ENCODE results near the gene F2RL3. TPM values are rescaled to one million over a fixed set of nuclear protein-coding genes. Genes with fewer than 3 reads are reported as not detected.
"Not testable (repeated sequence)": the region's sequence is repeated elsewhere in the genome, so short reads cannot be mapped to it uniquely, and the experiment has no call there.

Gene F2RL3
- total RNA-seq, 1 experiment from 2014 or later = 0.47 TPM

DNA sequence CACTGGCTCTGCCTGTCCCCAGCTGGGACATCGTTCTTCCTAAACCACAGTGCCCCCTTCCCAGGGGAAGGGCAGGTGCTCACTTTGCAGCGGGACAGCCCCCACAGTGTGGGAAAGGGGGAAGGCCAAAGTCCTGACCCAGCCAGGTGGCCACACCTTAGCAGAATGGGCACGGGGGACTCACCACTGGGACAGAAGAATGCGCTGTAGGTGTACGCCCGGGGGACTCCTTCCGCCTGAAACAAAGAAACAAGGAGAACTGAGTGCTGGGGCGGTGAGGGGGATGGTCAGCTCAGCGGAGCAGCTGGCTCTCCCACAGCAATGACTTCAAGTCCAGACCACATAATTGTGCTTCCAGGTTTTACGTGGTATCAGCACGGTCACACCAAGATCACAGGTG lies 49.4 kb downstream of the F2RL3 start:
- Histone ChIP-seq H3K9me3 (replicated peaks) (peaks cover 8% of the 10 kb centered on the region), H3K27ac (no peak overlapping the region), H3K36me3 (no peaks in the 10 kb centered on the region), H3K27me3 (0 out of 2 replicates have a peak, but pooled peaks cover 2% of the 10 kb centered on the region), H3K4me1 (no peaks in the 10 kb centered on the region), H3K4me3 (no peak overlapping the region)
- no peak for DNase-seq

DNA sequence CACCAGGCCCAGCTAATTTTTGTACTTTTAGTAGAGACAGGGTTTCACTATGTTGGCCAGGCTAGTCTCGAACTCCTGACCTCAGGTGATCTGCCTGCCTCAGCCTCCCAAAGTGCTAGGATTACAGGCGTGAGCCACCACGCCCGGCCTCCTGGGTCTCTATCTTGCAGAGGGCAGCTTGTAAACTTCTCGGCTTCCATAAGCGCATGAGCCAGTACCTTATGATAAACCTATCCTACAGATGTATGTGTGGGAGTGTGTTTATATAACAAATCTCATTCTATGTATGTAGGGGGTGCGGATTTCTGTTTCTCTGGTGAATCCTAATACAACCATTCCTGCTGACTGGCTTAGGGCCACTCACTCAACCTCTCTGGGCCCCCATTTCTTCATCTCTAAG lies 51.3 kb downstream of the F2RL3 start:
- not testable (repeated sequence) for H3K36me3 ChIP-seq; H3K4me3 ChIP-seq; H3K27ac ChIP-seq; H3K4me1 ChIP-seq; H3K27me3 ChIP-seq; DNase-seq; H3K9me3 ChIP-seq (replicated peaks)

DNA sequence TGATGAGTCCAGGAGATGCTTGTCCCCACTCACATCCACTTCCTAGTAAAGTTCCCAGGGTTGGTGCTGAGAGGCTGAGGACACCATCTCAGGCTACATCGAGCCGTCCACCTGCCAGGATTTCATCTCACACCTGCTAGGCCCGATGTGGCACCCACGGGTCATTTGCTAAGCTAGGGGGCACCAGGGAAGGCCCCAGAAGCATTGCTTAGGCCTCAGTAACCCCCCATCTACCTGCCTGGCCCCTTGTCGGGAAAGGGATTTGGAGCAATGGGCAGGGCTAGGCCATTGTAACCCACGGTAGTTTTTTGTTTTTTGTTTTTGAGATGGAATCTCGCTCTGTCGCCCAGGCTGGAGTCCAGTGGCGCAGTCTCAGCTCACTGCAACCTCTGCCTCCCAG lies 51.8 kb downstream of the F2RL3 start:
- no peak for DNase-seq
- no peak overlapping the region for H3K4me3 ChIP-seq
- H3K9me3 ChIP-seq (replicated peaks) = no peaks in the 10 kb centered on the region
- H3K27ac ChIP-seq = no peak overlapping the region
- H3K36me3 ChIP-seq = no peaks in the 10 kb centered on the region
- H3K27me3 ChIP-seq = 0 out of 2 replicates have a peak, but pooled peaks cover 2% of the 10 kb centered on the region
- H3K4me1 ChIP-seq = no peaks in the 10 kb centered on the region

Other genes starting within 250 kb of the F2RL3 start
- gene SMIM7, start 228.9 kb upstream of the F2RL3 start, total RNA-seq (2014; rRNA removed; shearing (Covaris generic)) = 96.3 and 107 TPM in 2 replicates
- gene TMEM38A, start 227.9 kb upstream of the F2RL3 start, total RNA-seq (2014; rRNA removed; shearing (Covaris generic)) = 12.1 and 13.4 TPM in 2 replicates
- not detected in 2 replicates for gene NWD1, start 169.2 kb upstream of the F2RL3 start, total RNA-seq (2014; rRNA removed; shearing (Covaris generic))
- 35.7 and 36.0 TPM in 2 replicates for gene SIN3B, start 59.6 kb upstream of the F2RL3 start, total RNA-seq (2014; rRNA removed; shearing (Covaris generic))
- 0.08 and 0.34 TPM in 2 replicates for gene CPAMD8, start 137.8 kb downstream of the F2RL3 start, total RNA-seq (2014; rRNA removed; shearing (Covaris generic))
- 22.9 and 23.9 TPM in 2 replicates for gene HAUS8, start 186.5 kb downstream of the F2RL3 start, total RNA-seq (2014; rRNA removed; shearing (Covaris generic))
- 47.7 and 48.4 TPM in 2 replicates for gene MYO9B, start 186.8 kb downstream of the F2RL3 start, total RNA-seq (2014; rRNA removed; shearing (Covaris generic))

Data from SJCRH30 (cell line).